GM19043 (cell line): ENCODE measurements around the gene ZBTB21.
A peak's percentile ranks its signal among the peaks of the same experiment; 100 is the strongest.

ENCODE experiments used
- ATAC-seq: cut with Tn5 transposase; IDR thresholded peaks from one replicate; pipeline ENCODE4 v1.9.1; 2021; ENCODE audit warnings: low read depth; ENCODE audit not compliant: unreplicated experiment

Gene ZBTB21

GRCh38 chr21:42009831-42010506, at the start of gene ZBTB21:
Gene ZBTB21, minus strand, starts transcription at chr21:42010360. Its CDS starts 16,265 bp downstream, at chr21:41994095.
- ATAC-seq = peak; percentile 51

GRCh38 chr21:42059721-42060120, 49.6 kb upstream of the ZBTB21 start:
- ATAC-seq = no peak

GRCh38 chr21:42059141-42059540, 49.0 kb upstream of the ZBTB21 start:
- no peak for ATAC-seq

GRCh38 chr21:42058631-42059111, 48.5 kb upstream of the ZBTB21 start:
- ATAC-seq = no peak

GRCh38 chr21:42057851-42058437, 47.8 kb upstream of the ZBTB21 start:
- no peak for ATAC-seq

GRCh38 chr21:42056996-42057689, 47.0 kb upstream of the ZBTB21 start:
- no peak for ATAC-seq

GRCh38 chr21:42056468-42056867, 46.3 kb upstream of the ZBTB21 start:
- no peak for ATAC-seq

- no peak for ATAC-seq
Observed at GRCh38 chr21:42055425-42055824, 45.3 kb upstream of the ZBTB21 start.

GRCh38 chr21:42051788-42052187, 41.6 kb upstream of the ZBTB21 start:
- no peak for ATAC-seq

- no peak for ATAC-seq
Observed at GRCh38 chr21:42049578-42050430, 39.6 kb upstream of the ZBTB21 start.

- no peak for ATAC-seq
Observed at GRCh38 chr21:42048870-42049577, 38.9 kb upstream of the ZBTB21 start.

- no peak for ATAC-seq
Observed at GRCh38 chr21:42047821-42048613, 37.9 kb upstream of the ZBTB21 start.

GRCh38 chr21:42044871-42045495, 34.8 kb upstream of the ZBTB21 start:
- no peak for ATAC-seq

GRCh38 chr21:42043961-42044360, 33.8 kb upstream of the ZBTB21 start:
- ATAC-seq = no peak

GRCh38 chr21:42043201-42043895, 33.2 kb upstream of the ZBTB21 start:
- no peak for ATAC-seq

- no peak for ATAC-seq
Observed at GRCh38 chr21:42042651-42043050, 32.5 kb upstream of the ZBTB21 start.

GRCh38 chr21:42041711-42042110, 31.6 kb upstream of the ZBTB21 start:
- no peak for ATAC-seq

GRCh38 chr21:42041246-42041645, 31.1 kb upstream of the ZBTB21 start:
- ATAC-seq = no peak
